GM12875 (cell line): Measurements from ENCODE around the gene LTBP3.
A peak's percentile ranks its signal among the peaks of the same experiment; 100 is the strongest.

Source experiments
- H3K4me3 ChIP-seq: one replicate; pipeline ENCODE4 v1.5.1; 2011; ENCODE audit warnings: low read depth, low read length, control low read depth
- TF ChIP-seq, protein P1 (sequence below): IDR thresholded peaks from 2 replicates; pipeline ENCODE4 v1.5.1; 2011; ENCODE audit warnings: low read depth, mild to moderate bottlenecking, control low read depth, inconsistent platforms, low read length, moderate library complexity, borderline replicate concordance; ENCODE audit not compliant: insufficient read depth

Gene LTBP3

GRCh38 chr11:65575568-65576231 is 17.5 kb upstream of the LTBP3 start, which contains the start of gene EHBP1L1:
TSS of gene EHBP1L1 (plus strand) at chr11:65576053. CDS start at chr11:65576303, 250 bp downstream.
- H3K4me3 ChIP-seq = peak within 1 kb of the TSS; percentile 81
- TF ChIP-seq, protein P1, sequence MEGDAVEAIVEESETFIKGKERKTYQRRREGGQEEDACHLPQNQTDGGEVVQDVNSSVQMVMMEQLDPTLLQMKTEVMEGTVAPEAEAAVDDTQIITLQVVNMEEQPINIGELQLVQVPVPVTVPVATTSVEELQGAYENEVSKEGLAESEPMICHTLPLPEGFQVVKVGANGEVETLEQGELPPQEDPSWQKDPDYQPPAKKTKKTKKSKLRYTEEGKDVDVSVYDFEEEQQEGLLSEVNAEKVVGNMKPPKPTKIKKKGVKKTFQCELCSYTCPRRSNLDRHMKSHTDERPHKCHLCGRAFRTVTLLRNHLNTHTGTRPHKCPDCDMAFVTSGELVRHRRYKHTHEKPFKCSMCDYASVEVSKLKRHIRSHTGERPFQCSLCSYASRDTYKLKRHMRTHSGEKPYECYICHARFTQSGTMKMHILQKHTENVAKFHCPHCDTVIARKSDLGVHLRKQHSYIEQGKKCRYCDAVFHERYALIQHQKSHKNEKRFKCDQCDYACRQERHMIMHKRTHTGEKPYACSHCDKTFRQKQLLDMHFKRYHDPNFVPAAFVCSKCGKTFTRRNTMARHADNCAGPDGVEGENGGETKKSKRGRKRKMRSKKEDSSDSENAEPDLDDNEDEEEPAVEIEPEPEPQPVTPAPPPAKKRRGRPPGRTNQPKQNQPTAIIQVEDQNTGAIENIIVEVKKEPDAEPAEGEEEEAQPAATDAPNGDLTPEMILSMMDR = no peak

DNA sequence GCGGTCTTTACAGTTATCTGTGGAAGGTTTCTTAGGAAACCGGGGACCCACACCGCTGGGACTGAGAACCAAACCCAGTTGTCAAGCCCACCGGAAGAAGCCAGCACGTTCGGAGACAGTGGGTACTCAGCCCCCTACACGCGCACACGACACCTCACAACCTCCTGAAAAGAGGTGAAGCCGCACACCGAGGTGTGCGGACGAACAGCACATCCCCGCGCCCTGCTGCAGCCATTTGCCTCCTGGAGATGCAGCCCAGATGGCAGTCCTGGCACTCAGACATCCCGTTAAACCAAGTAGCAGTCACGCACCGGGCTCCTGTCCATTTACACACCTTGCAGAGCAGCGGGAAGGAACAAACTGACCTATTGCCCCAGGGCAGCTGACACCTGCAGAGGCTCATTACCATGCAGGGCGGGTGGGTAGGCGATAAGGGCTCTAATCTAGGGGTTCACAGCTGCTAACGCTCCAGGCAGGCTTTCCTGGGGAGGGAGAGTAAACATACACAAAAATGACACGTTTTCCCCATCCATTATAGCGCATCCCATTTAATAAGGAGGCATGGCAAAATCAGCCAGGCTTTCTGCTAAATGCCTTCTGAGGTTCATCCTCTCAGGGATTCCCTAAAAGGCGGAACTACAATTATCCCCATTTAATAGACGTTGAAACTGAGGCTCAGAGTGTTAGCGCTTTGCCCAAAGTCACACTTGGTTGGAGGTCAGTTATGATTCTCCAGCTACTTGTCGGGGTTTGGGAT is 16.8 kb upstream of the LTBP3 start:
- TF ChIP-seq, protein P1 = no peak
- H3K4me3 ChIP-seq = peak overlapping the region; percentile 81

GRCh38 chr11:65574109-65574810 is 16.1 kb upstream of the LTBP3 start:
- peak overlapping the region; percentile 81 for H3K4me3 ChIP-seq
- TF ChIP-seq, protein P1 = peak; percentile 86

DNA sequence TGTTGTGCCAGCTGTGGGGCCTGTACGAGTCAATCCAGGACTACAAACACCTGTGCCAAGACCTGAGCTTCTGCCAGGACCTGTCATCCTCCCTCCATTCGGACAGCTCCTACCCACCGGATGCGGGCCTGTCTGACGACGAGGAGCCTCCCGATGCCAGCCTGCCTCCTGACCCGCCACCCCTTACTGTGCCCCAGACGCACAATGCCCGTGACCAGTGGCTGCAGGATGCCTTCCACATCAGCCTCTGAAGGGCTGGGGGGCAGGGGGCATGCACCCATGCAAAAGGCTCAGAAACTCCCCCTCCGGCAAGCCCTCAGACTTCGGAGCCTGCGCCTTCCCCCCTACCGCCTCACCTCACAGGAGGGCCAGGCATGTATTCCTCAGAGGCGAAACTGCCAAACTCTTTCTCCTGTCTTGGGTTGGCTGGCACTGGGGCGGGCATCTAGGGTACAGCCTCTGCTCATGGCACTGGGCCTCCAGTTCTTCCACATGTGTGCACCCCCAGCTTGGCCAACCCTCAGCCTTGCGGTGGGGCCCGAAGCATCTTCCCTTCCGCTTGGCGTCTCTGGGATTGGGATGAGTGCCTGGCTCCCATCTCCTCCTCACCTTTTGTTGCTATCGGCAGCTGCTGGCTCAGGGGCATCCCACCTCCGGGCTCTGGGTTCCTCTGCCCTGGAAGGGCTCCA is 15.4 kb upstream of the LTBP3 start:
- peak overlapping the region; percentile 100 for H3K4me3 ChIP-seq

DNA sequence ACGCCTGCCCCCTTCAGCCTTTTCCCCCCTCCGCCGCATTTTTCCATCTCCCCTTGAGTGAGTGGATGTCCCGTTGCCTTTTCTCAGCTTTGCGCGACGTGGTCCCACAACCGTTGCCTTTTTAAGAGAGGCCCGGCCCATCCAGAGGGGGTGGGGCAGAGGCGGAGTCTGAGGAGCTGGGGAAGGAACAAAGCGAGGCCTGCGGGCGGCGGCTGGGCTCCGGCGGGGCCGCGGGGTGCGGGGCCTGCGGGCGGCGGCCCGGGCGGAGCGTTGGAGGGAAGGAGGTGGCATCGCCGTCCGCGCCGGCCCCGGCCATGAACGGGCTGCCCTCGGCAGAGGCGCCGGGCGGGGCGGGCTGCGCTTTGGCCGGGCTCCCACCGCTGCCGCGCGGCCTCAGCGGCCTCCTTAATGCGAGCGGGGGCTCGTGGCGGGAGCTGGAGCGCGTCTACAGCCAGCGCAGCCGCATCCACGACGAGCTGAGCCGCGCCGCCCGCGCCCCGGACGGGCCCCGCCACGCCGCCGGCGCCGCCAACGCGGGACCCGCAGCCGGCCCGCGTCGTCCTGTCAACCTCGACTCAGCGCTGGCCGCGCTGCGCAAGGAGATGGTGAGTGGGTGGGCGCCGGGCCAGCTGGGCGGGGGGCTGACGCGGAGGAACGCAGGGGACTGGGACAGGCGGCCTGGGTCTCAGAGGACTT is 14.3 kb upstream of the LTBP3 start, which contains the start of gene FAM89B:
TSS of gene FAM89B (plus strand) at position 183 of the 696 bp plus-strand sequence. CDS start at position 315, 132 bp downstream.
- TF ChIP-seq, protein P1 = no peak
- H3K4me3 ChIP-seq = peak within 1 kb of the TSS; percentile 100

More for the DNA sequence above, 15.4 kb upstream of the LTBP3 start:
- TF ChIP-seq, protein P1 = no peak

GRCh38 chr11:65571940-65572339 is 13.8 kb upstream of the LTBP3 start:
- peak overlapping the region; percentile 100 for H3K4me3 ChIP-seq
- TF ChIP-seq, protein P1 = peak; percentile 26; the same call in 1 of the 2 replicates
